Calu3 (cell line): ENCODE data around the gene CHST15. TPM values are rescaled to one million over a fixed set of nuclear protein-coding genes. Genes with fewer than 3 reads are reported as not detected.

Experiments used
- BruUV-seq: library from RNA; stranded (reverse); fragments of 400-500 nt; replicated peaks from 2 replicates; lab custom pipeline; 2021; lab: Mats Ljungman, UMichigan
- CTCF ChIA-PET: fragments of 300-600 bp; sonication (Branson Sonifier 250); formaldehyde crosslinking; loops from one replicate; lab custom pipeline; 2022; ENCODE audit warnings: antibody characterized with exemption; lab: Charles Lee
- DNase-seq: peaks from one replicate; pipeline ENCODE4 v3.0.0; 2022
- H3K27ac Mint-ChIP-seq: one replicate; pipeline ENCODE4 v1.8.0; 2022; ENCODE audit warnings: mixed read lengths; ENCODE audit not compliant: unreplicated experiment
- H3K27me3 Mint-ChIP-seq: one replicate; pipeline ENCODE4 v1.8.0; 2022; ENCODE audit warnings: mixed read lengths; ENCODE audit not compliant: unreplicated experiment
- H3K36me3 Mint-ChIP-seq: one replicate; pipeline ENCODE4 v1.8.0; 2022; ENCODE audit warnings: mild to moderate bottlenecking, moderate library complexity, mixed read lengths; ENCODE audit not compliant: insufficient read depth, unreplicated experiment
- H3K4me1 Mint-ChIP-seq: one replicate; pipeline ENCODE4 v1.8.0; 2022; ENCODE audit warnings: mild to moderate bottlenecking, low read depth, mixed read lengths; ENCODE audit not compliant: unreplicated experiment
- H3K4me3 Mint-ChIP-seq: one replicate; pipeline ENCODE4 v1.8.0; 2022; ENCODE audit warnings: mild to moderate bottlenecking, low read depth, moderate library complexity, mixed read lengths; ENCODE audit not compliant: unreplicated experiment
- H3K9me3 Mint-ChIP-seq: one replicate; pipeline ENCODE4 v1.8.0; 2022; ENCODE audit warnings: low read depth, mixed read lengths; ENCODE audit not compliant: unreplicated experiment
- CTCF ChIP-seq: fragments of 200-600 bp; IDR thresholded peaks from one replicate; pipeline ENCODE4 v1.8.0; 2022; ENCODE audit warnings: antibody characterized with exemption; ENCODE audit not compliant: unreplicated experiment
- intact Hi-C: fragments of 100-400 bp; cut with micrococcal nuclease; formaldehyde crosslinking; loops from one replicate; pipeline ENCODE4 v1.10.0; 2022; ENCODE audit not compliant: unreplicated experiment
- total RNA-seq: library from RNA; stranded (reverse); gene quantifications from 2 replicates; pipeline ENCODE4 v1.2.3, GENCODE V29; 2022

The CHST15 gene
- total RNA-seq, 1 experiment from 2014 or later = 19.3 TPM

- no peaks in the 10 kb centered on the region for H3K9me3 Mint-ChIP-seq
- CTCF ChIA-PET = interaction anchor here (0.7 kb wide), 1 partner anchor 9 kb away, joined by 9 read pairs; no protein-coding TSS in a partner anchor
- no peaks in the 10 kb centered on the region for H3K27me3 Mint-ChIP-seq
- intact Hi-C loops = no loop called here
- no TSS peak for BruUV-seq
- H3K36me3 Mint-ChIP-seq = no peaks in the 10 kb centered on the region
- H3K27ac Mint-ChIP-seq = no peak overlapping the region
- no peak for DNase-seq
- no peak overlapping the region for H3K4me3 Mint-ChIP-seq
- no peaks in the 10 kb centered on the region for H3K4me1 Mint-ChIP-seq
- TF ChIP-seq CTCF = no peak
Measured at GRCh38 chr10:124119216-124119615, 25.8 kb upstream of the CHST15 start.

GRCh38 chr10:124117833-124118232 is 24.4 kb upstream of the CHST15 start:
- CTCF ChIA-PET = no interaction called here
- H3K36me3 Mint-ChIP-seq = no peaks in the 10 kb centered on the region
- no TSS peak for BruUV-seq
- no peaks in the 10 kb centered on the region for H3K4me1 Mint-ChIP-seq
- H3K27me3 Mint-ChIP-seq = no peaks in the 10 kb centered on the region
- H3K9me3 Mint-ChIP-seq = no peaks in the 10 kb centered on the region
- no peak overlapping the region for H3K4me3 Mint-ChIP-seq
- no peak for DNase-seq
- intact Hi-C loops = no loop called here
- TF ChIP-seq CTCF = no peak
- no peak overlapping the region for H3K27ac Mint-ChIP-seq

GRCh38 chr10:124117511-124117785 is 24.1 kb upstream of the CHST15 start:
- DNase-seq = no peak
- Mint-ChIP-seq H3K9me3 (no peaks in the 10 kb centered on the region), H3K4me3 (no peak overlapping the region), H3K27me3 (no peaks in the 10 kb centered on the region), H3K27ac (no peak overlapping the region), H3K4me1 (no peaks in the 10 kb centered on the region), H3K36me3 (no peaks in the 10 kb centered on the region)
- no TSS peak for BruUV-seq
- CTCF ChIA-PET = no interaction called here
- intact Hi-C loops = no loop called here
- no peak for TF ChIP-seq CTCF

GRCh38 chr10:124116771-124117510 is 23.5 kb upstream of the CHST15 start:
- Mint-ChIP-seq H3K36me3 (no peaks in the 10 kb centered on the region), H3K27me3 (no peaks in the 10 kb centered on the region), H3K27ac (no peak overlapping the region), H3K4me1 (no peaks in the 10 kb centered on the region), H3K4me3 (no peak overlapping the region), H3K9me3 (no peaks in the 10 kb centered on the region)
- intact Hi-C loops = no loop called here
- no peak for TF ChIP-seq CTCF
- no TSS peak for BruUV-seq
- CTCF ChIA-PET = no interaction called here
- no peak for DNase-seq
